IPS-18c (cell line): ENCODE data around the gene ANKRD2.

ENCODE experiments used
- H3K4me3 ChIP-seq: 2 replicates; pipeline ENCODE4 v1.7.0; 2013; ENCODE audit warnings: low read depth, mild to moderate bottlenecking, low read length, moderate library complexity; ENCODE audit not compliant: insufficient read depth
- H3K9me3 ChIP-seq: one replicate; pipeline ENCODE4 v1.6.1; 2013; ENCODE audit warnings: mild to moderate bottlenecking, low read length, moderate library complexity; ENCODE audit not compliant: control insufficient read depth, insufficient read depth

ANKRD2 gene

DNA sequence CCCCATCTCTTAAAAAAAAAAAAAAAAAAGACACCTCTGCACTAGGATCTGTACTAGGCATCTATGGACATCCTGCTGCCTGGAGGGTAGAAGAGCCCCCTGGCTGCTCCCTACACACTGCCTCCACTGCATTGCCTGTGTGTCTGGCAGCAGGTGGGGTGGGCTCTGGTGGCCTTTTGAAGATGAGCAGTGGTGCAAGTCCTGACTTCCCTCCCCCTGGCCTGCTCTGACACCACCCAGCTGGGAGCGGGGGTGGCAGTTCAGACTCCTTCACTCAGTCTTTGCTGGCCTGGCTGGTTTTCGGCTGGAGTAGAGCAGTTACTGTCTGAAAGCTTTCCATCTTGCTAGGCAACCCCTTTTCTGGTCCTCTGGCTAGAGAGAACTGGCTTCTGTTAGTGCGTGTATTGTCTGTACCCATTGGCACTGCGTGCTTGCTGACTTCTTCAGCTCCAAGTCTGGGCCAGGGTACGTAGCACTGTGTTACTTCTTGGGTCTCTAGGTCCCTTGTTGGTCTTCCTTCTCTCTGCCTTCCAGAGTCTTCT, 34.6 kb downstream of the ANKRD2 start:
- Histone ChIP-seq H3K4me3 (no peak overlapping the region), H3K9me3 (no peaks in the 10 kb centered on the region)

DNA sequence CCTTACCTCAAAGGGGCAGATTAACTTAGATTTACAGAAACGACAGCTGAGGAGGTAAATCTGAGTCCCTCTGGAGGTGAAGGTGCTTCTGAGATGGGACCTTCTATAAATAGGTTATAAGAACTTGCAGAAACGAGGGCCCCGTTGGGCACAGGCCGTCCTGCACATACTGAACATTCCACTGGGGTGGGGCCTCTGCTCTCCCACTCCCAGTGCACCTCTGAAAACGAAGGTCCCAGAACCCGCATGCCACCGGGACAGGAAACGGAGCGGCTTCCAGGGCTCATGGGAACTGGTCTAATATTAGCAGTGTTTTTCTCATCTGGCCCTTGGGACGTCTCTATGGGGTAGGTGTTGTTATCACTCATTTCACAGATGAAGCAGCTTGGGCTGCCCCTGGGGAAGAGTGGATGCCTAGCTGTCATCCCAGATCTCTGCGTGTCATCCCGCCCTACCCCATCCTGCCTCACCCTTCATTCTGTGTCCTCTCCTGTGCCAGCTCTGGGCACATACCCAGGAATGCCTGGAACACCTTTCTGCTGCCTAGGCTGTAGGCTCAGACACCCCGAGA, 36.5 kb downstream of the ANKRD2 start:
- no peak overlapping the region for H3K4me3 ChIP-seq
- no peaks in the 10 kb centered on the region for H3K9me3 ChIP-seq

GRCh38 chr10:97611473-97611872, 38.9 kb downstream of the ANKRD2 start:
- no peak overlapping the region for H3K4me3 ChIP-seq

GRCh38 chr10:97612386-97612785, 39.8 kb downstream of the ANKRD2 start:
- no peak overlapping the region for H3K4me3 ChIP-seq
- no peaks in the 10 kb centered on the region for H3K9me3 ChIP-seq

More at GRCh38 chr10:97611473-97611872, 38.9 kb downstream of the ANKRD2 start:
- H3K9me3 ChIP-seq = no peaks in the 10 kb centered on the region

GRCh38 chr10:97618285-97618684, 45.7 kb downstream of the ANKRD2 start:
- peaks cover 2% of the 10 kb centered on the region for H3K9me3 ChIP-seq

GRCh38 chr10:97618733-97619132, 46.2 kb downstream of the ANKRD2 start:
- Histone ChIP-seq H3K4me3 (no peak overlapping the region), H3K9me3 (peaks cover 2% of the 10 kb centered on the region)

More at GRCh38 chr10:97618285-97618684, 45.7 kb downstream of the ANKRD2 start:
- H3K4me3 ChIP-seq = no peak overlapping the region

DNA sequence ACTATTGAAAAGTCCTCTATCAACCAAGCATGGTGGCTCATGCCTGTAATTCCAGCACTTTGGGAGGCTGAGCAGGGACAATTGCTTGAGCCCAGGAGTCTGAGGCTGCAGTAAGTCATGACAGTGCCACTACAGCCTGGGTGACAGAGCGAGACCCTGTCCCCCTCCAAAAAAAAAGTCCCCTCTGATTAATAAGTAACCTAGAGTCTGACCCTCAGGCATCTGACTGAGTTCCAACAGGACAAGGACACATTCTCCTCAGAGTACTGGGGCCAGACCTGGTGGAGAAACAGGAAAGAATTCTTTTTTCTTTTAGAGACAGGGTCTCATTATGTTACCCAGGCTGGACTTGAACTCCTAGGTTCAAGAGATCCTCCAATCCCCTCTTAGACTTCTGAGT, 50.7 kb downstream of the ANKRD2 start:
- Histone ChIP-seq H3K4me3 (no peak overlapping the region), H3K9me3 (peaks cover 2% of the 10 kb centered on the region)

DNA sequence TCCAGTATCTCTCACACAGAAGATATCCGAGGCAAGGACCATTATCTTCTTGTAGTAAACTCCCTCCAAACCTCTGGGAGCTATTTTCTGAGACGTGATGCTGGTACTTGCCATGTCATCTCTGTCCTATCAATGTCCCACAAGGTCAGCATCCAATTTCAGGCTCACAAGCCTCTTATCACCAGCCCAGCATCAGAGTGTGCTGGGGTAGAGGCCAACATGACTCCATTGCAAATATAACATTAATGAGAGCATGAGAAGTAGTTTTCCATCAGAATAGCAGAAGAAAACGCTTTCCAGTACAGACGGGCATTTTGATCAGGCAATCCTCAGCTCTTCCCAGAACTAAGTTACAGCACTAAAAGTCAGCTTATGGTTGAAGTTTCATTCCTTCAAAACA, 55.2 kb downstream of the ANKRD2 start:
- Histone ChIP-seq H3K9me3 (no peaks in the 10 kb centered on the region), H3K4me3 (no peak overlapping the region)

DNA sequence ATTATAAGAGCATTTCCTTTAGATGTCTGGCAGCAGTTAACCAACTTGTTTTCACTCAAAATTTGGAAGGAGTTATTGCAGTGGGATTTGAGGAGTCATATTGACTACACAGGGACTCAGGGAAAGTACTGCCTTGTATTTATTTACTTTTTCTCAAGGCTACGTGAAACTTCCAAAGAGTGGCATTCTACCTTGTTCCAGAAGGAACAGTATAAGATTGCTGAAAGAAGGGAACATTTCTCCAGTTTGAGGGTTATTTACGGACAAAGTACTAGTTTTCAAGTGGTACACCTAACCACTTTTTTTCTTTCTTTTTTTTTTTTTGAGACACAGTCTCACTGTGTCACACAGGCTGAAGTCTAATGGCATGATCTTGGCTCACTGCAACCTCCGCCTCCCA, 55.6 kb downstream of the ANKRD2 start:
- Histone ChIP-seq H3K9me3 (no peaks in the 10 kb centered on the region), H3K4me3 (no peak overlapping the region)

- Histone ChIP-seq H3K9me3 (no peaks in the 10 kb centered on the region), H3K4me3 (no peak overlapping the region)
Measured at GRCh38 chr10:97629289-97629688, 56.7 kb downstream of the ANKRD2 start.

GRCh38 chr10:97631098-97631497, 58.5 kb downstream of the ANKRD2 start:
- Histone ChIP-seq H3K4me3 (no peak overlapping the region), H3K9me3 (no peaks in the 10 kb centered on the region)

DNA sequence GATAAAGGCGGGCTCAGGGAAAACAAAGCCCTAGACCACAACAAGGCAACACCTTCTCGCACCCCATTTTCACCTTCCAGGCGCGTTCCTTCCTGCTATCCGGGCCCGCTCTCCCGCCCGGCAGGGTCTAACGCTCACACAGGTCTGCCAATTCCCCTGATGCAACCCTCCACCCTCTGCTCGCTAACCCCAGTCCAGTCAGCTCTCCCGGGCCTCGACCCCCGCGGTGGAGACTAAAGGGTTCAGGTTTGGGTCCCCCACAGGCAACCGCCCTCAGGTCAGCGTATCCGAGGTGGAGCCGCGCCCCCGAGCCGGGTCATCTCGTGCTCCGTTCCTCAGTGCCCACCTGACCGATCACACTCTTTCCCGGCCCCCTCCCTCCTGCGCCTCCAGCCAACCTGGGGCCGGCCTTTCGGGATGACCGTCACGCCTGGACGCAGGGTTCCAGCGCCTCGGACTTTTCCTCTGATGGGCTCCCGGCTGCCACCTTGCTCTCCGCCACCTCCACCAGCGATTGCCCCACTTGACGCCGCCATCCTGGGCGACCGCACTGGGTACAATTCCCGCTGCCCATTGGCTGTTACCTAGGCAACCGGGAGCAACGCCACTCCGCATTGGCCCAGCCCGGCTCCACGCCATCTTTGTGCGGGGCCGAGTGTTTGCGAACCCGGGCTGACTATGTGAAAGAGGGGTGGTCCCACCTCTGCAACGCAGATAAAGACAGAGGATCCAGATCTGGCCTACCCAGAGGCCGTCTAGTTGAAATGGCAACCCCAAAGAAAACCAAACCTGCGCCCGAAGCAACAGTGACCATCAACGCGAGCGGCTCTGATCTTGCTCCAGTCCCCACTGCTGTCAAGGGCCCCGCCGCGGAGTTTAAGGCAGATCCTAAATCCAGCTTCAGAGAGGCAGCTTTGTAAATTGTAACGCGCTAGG, 60.6 kb downstream of the ANKRD2 start, which contains the start of gene MORN4:
TSS of gene MORN4 (minus strand) at position 552 of the 936 bp plus-strand sequence. CDS start 13,847 bp downstream, outside the sequence.
- Histone ChIP-seq H3K9me3 (no peaks in the 10 kb centered on the region), H3K4me3 (peak within 1 kb of the TSS; percentile 90)
